Stimulated activated CD4-positive, alpha-beta T cell treated with anti-CD3 and anti-CD28 coated beads, Interleukin-2, amount 100 ng/mL, for 48 hours (primary cell): ENCODE results near the gene ASPM.

Experiments
- DNase-seq, 2 donors: peaks; one replicate each; pipeline ENCODE4 v3.0.0-alpha.2; 2020

Gene ASPM

GRCh38 chr1:197146101-197147095 lies at the start of gene ASPM:
TSS of gene ASPM (minus strand) at chr1:197146669. CDS start at chr1:197146437, 232 bp downstream.
- DNase-seq: peak; percentile 84 to 90

- DNase-seq: no peak
Observed at GRCh38 chr1:197195100-197195499, 48.6 kb upstream of the ASPM start.

- DNase-seq: no peak
Observed at GRCh38 chr1:197184190-197184589, 37.7 kb upstream of the ASPM start.

GRCh38 chr1:197183195-197183748 lies 36.8 kb upstream of the ASPM start:
- DNase-seq: no peak

GRCh38 chr1:197182716-197183115 lies 36.2 kb upstream of the ASPM start:
- no peak for DNase-seq

- no peak for DNase-seq
Observed at GRCh38 chr1:197181982-197182381, 35.5 kb upstream of the ASPM start.

GRCh38 chr1:197180252-197180878 lies 33.9 kb upstream of the ASPM start:
- DNase-seq: no peak

- DNase-seq: no peak
Observed at GRCh38 chr1:197178998-197179397, 32.5 kb upstream of the ASPM start.

- DNase-seq: no peak
Observed at GRCh38 chr1:197174818-197175217, 28.3 kb upstream of the ASPM start.

- no peak for DNase-seq
Observed at GRCh38 chr1:197173571-197174507, 27.4 kb upstream of the ASPM start.

GRCh38 chr1:197171531-197171930 lies 25.1 kb upstream of the ASPM start:
- DNase-seq: no peak

GRCh38 chr1:197170538-197170937 lies 24.1 kb upstream of the ASPM start:
- DNase-seq: no peak

- DNase-seq: no peak
Observed at GRCh38 chr1:197159461-197159860, 13.0 kb upstream of the ASPM start.

- DNase-seq: no peak
Observed at GRCh38 chr1:197156692-197157091, 10.2 kb upstream of the ASPM start.

- DNase-seq: no peak
Observed at GRCh38 chr1:197152662-197153061, 6.2 kb upstream of the ASPM start.

GRCh38 chr1:197151185-197151584 lies 4.7 kb upstream of the ASPM start:
- no peak for DNase-seq

GRCh38 chr1:197150336-197151005 lies 4.0 kb upstream of the ASPM start:
- DNase-seq: no peak

GRCh38 chr1:197149340-197149739 lies 2.9 kb upstream of the ASPM start:
- no peak for DNase-seq

GRCh38 chr1:197145446-197146024 lies 934 bp downstream of the ASPM start:
- no peak for DNase-seq

GRCh38 chr1:197144570-197145325 lies 1.7 kb downstream of the ASPM start:
- no peak for DNase-seq

- DNase-seq: no peak
Observed at GRCh38 chr1:197143276-197143675, 3.2 kb downstream of the ASPM start.
